HG02588 (cell line): ENCODE results near the gene EMC1.
"Not testable (repeated sequence)": the region's sequence is repeated elsewhere in the genome, so short reads cannot be mapped to it uniquely, and the experiment has no call there.

ENCODE experiments used
- ATAC-seq: cut with Tn5 transposase; IDR thresholded peaks from one replicate; pipeline ENCODE4 v1.9.1; 2021; ENCODE audit warnings: mild to moderate bottlenecking, moderate library complexity; ENCODE audit not compliant: unreplicated experiment

The EMC1 gene

GRCh38 chr1:19220080-19220846, 31.1 kb downstream of the EMC1 start:
- no peak for ATAC-seq

- ATAC-seq = no peak
These were observed 31.9 kb downstream of the EMC1 start for GRCh38 chr1:19219451-19219850.

DNA sequence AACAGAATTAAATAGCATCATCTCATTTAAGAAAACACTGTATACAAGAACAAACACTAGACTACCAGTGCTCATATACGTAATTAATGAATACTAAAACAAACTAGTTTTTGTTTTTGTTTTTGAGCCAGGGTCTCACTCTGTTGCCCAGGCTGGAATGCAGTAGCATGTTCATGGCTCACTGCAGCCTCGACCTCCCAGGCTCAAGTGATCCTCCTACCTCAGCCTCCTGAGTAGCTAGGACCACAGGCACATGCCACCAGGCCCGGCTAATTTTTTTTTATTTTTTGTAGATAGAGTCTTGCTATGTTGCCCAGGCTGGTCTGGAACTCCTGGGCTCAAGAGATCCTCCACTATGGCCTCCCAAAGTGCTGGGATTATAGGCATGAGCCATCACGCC, 34.7 kb downstream of the EMC1 start:
- not testable (repeated sequence) for ATAC-seq

DNA sequence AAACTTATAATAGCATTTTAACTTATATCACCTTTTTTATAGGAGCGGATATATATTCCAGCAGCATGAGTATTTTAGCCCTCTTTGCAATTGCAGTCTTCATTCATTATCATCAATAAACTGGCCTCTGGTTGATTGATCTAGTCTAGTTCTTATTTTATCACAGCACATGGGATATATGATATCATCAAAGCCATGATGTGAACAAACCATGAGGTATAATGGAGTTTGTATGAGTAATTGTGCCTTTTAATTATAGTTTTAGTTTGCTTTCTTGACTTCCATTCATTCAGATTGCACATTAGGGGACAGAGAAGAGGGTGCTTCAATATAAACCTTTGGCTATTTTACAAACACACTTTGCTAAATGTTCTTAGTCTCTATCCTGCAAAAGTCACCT, 37.7 kb downstream of the EMC1 start:
- ATAC-seq = no peak

DNA sequence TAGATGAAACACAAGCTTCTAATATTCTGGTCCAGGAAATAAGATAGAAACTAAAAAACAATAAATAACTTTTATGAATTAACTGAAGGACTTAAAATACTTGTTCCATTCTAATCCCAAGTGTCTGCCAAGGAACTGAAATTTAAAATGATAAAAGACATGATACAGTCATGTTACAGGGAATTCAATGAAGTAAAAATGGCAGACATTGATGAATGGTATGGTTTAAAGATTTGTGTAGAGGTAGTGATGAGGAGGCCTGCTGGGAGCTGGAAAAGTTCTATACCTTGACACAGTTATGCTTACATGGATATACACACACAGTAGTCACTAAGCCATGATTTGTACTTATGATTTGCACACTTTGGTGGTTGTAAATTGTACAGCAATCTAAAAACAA, 39.2 kb downstream of the EMC1 start:
- ATAC-seq = no peak

GRCh38 chr1:19210772-19211549, 40.4 kb downstream of the EMC1 start:
- no peak for ATAC-seq

GRCh38 chr1:19209990-19210771, 41.1 kb downstream of the EMC1 start, which contains the start of gene UBR4:
TSS of gene UBR4 (minus strand) at chr1:19210266. CDS start at chr1:19210248, 18 bp downstream.
- peak; percentile 84 for ATAC-seq

- ATAC-seq = peak; percentile 40
These were observed 41.8 kb downstream of the EMC1 start for GRCh38 chr1:19209439-19209989.

GRCh38 chr1:19208710-19209438, 42.5 kb downstream of the EMC1 start:
- no peak for ATAC-seq

- no peak for ATAC-seq
These were observed 44.4 kb downstream of the EMC1 start for GRCh38 chr1:19206947-19207346.

DNA sequence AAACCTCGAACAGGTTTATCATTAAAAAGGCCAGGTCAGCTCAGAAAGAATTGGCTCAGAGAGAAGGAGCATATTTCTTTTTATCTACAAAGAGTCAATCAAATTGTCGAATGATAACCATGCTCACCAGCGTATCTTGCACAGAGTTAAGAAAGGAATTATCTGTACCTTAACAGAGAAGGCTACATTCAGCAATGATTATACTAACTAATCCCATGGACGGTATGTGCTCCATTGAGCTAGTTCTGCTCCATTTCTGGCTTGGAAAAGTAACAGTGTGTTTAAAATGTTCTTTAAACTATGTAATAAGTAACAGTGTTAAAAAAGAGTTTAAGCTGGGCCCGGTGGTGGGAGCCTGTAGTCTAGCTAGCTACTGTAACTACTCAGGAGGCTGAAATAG, 45.5 kb downstream of the EMC1 start:
- no peak for ATAC-seq

- ATAC-seq = no peak
These were observed 45.9 kb downstream of the EMC1 start for GRCh38 chr1:19205403-19205802.

GRCh38 chr1:19204446-19205266, 46.7 kb downstream of the EMC1 start:
- no peak for ATAC-seq

DNA sequence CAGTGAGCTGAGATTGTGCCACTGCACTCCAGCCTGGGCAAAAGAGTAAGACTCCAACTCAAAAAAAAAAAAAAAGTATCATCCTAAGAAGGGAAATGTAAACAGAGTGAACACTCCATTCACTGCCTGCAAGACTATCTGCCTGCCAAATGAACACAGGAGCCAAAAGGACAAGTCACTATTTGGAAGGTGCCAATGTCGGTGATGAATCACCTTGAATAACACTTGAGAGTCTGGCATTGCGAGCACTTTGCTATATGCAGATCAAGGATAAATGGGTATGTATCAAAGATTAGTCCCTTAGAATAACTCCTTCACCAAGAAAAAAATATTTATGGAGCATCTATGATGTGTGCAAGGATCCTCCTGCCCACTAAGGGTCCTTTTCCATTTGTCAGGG, 47.9 kb downstream of the EMC1 start:
- ATAC-seq = no peak

DNA sequence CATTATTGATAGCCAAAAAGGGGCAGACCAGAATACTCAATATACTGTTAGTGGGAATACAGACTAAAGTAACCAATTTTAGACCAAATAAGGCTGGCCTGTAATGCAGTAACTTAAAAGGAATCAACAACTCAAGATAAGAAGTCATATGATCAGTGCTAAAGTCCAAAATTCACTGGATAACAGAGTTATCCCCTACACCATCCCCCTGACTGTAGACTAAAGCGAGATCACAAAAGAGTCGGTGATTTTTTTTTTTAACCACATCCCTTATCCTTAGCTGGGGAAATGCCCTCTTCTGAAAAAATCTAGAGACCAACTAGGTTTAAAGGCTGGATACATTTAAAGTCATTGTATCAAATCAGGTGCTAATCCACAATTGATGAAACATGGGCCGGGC, 48.9 kb downstream of the EMC1 start:
- no peak for ATAC-seq

GRCh38 chr1:19199969-19200604, 51.2 kb downstream of the EMC1 start:
- ATAC-seq = no peak

- no peak for ATAC-seq
These were observed 51.9 kb downstream of the EMC1 start for GRCh38 chr1:19199329-19199968.

GRCh38 chr1:19198820-19199219, 52.5 kb downstream of the EMC1 start:
- ATAC-seq = no peak

GRCh38 chr1:19197845-19198244, 53.5 kb downstream of the EMC1 start:
- no peak for ATAC-seq
